HG03575 (cell line): ENCODE measurements around the gene FITM1.

Source experiments
- ATAC-seq: cut with Tn5 transposase; IDR thresholded peaks from one replicate; pipeline ENCODE4 v1.9.1; 2021; ENCODE audit not compliant: unreplicated experiment, insufficient number of reproducible peaks, low FRiP score; ENCODE audit errors: extremely low read depth

Gene FITM1

GRCh38 chr14:24115422-24116127 lies 14.9 kb upstream of the FITM1 start:
- no peak for ATAC-seq

- no peak for ATAC-seq
Observed at GRCh38 chr14:24116128-24116814, 14.2 kb upstream of the FITM1 start.

- ATAC-seq, result no peak
Observed at GRCh38 chr14:24117179-24117578, 13.3 kb upstream of the FITM1 start.

GRCh38 chr14:24119691-24120090 lies 10.8 kb upstream of the FITM1 start:
- ATAC-seq, result no peak

GRCh38 chr14:24121210-24121609 lies 9.2 kb upstream of the FITM1 start:
- no peak for ATAC-seq

GRCh38 chr14:24122416-24122815 lies 8.0 kb upstream of the FITM1 start:
- ATAC-seq, result no peak

GRCh38 chr14:24122898-24123297 lies 7.6 kb upstream of the FITM1 start:
- no peak for ATAC-seq

GRCh38 chr14:24123424-24124417 lies 6.7 kb upstream of the FITM1 start:
- ATAC-seq, result no peak

- no peak for ATAC-seq
Observed at GRCh38 chr14:24126939-24127338, 3.5 kb upstream of the FITM1 start.

GRCh38 chr14:24127673-24128072 lies 2.8 kb upstream of the FITM1 start:
- no peak for ATAC-seq

GRCh38 chr14:24129410-24129998 lies 955 bp upstream of the FITM1 start:
- no peak for ATAC-seq

- ATAC-seq, result no peak
Observed at GRCh38 chr14:24130717-24131548, 474 bp downstream of the FITM1 start.

- ATAC-seq, result no peak
Observed at GRCh38 chr14:24131549-24131966, 1.1 kb downstream of the FITM1 start.

- no peak for ATAC-seq
Observed at GRCh38 chr14:24132061-24132685, 1.7 kb downstream of the FITM1 start.

GRCh38 chr14:24132976-24133375 lies 2.5 kb downstream of the FITM1 start:
- no peak for ATAC-seq

- no peak for ATAC-seq
Observed at GRCh38 chr14:24133735-24134134, 3.3 kb downstream of the FITM1 start.

- no peak for ATAC-seq
Observed at GRCh38 chr14:24135584-24135833, 5.0 kb downstream of the FITM1 start.
